Activated CD8-positive, alpha-beta memory T cell treated with anti-CD3 and anti-CD28 coated beads for 4 hours (primary cell): Measurements from ENCODE around the gene BTBD9.

ENCODE experiments used
- DNase-seq, 2 donors: peaks; one replicate each; pipeline ENCODE4 v3.0.0-alpha.2; 2020; ENCODE audit warnings: low read depth in 2 of 2

Gene BTBD9

GRCh38 chr6:38554700-38555413, 84.9 kb downstream of the BTBD9 start:
- DNase-seq, result no peak

GRCh38 chr6:38554014-38554413, 85.7 kb downstream of the BTBD9 start:
- no peak for DNase-seq

DNA sequence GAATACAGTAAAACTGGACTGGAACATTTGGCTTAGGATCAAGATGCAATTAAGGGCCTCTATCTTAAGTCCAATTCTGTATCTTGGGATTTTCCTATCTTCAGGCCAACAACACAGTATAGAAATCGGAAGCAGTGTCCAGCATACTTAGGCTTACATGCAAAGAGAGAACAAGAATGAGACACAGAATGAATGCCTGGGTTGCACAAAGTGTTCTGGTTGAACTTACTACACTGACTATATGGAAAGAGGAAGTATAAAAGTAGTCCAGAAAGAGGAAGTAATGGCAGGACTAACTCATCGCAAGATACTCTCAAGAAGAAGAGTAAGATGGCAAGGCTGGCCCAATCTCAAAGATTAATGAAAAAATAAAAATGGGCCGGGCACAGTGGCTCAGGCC, 87.6 kb downstream of the BTBD9 start:
- DNase-seq, result no peak

- no peak for DNase-seq
Observed at GRCh38 chr6:38549795-38550194, 89.9 kb downstream of the BTBD9 start.

DNA sequence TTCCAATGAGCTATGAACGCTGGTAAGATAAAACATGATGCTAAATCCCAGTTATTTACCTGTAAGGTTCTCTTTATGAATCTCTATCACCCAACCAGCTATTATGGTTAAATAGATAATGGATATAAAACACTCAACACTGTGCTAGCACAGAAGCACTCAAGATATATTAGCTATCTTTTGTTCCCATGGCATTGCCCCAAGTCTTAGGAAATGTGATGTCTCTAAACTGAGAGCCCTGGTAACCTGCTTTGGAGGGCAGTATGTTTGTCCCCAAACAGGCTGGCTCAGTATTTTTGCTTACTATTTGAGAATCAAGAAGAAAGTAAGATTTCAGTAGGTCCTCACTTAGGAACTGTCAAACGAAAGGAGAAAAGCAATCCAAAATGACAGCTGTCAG, 90.5 kb downstream of the BTBD9 start:
- no peak for DNase-seq

DNA sequence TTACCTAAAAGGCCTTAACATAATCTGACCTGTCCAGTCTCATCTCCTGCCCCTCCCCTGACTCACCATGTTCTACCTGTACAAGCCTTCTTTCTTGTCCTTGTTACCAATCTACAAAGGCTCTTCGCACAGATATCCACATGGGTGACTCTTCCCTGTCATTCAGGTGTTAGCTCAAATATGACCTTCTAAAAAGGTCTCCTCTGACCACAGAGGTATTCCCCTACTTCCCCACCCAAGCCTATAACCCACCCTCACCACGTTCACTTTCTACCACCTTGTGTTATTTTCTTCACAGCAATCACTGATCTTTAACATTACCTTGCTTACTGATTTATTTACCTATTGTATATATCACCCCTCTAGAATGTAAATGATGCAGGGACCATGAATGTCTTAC, 96.7 kb downstream of the BTBD9 start:
- no peak for DNase-seq

GRCh38 chr6:38542031-38542430, 97.7 kb downstream of the BTBD9 start:
- no peak for DNase-seq

DNA sequence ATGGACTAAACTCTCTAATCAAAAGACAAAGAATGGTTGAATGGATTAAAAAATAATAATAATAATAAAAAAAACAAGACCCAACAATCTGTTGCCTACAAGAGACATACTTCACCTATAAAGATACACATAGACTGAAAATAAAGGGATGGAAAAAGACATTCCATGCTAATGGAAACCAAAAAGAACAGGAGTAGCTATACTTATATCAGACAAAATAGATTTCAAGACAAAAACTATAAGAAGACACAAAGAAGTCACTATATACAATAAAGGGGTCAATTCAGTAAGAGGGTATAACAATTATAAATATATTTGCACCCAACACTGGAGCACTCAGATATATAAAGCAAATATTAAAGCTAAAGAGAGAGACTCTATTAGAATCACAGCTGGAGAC, 106.7 kb downstream of the BTBD9 start:
- no peak for DNase-seq

GRCh38 chr6:38531134-38531533, 108.6 kb downstream of the BTBD9 start:
- no peak for DNase-seq

DNA sequence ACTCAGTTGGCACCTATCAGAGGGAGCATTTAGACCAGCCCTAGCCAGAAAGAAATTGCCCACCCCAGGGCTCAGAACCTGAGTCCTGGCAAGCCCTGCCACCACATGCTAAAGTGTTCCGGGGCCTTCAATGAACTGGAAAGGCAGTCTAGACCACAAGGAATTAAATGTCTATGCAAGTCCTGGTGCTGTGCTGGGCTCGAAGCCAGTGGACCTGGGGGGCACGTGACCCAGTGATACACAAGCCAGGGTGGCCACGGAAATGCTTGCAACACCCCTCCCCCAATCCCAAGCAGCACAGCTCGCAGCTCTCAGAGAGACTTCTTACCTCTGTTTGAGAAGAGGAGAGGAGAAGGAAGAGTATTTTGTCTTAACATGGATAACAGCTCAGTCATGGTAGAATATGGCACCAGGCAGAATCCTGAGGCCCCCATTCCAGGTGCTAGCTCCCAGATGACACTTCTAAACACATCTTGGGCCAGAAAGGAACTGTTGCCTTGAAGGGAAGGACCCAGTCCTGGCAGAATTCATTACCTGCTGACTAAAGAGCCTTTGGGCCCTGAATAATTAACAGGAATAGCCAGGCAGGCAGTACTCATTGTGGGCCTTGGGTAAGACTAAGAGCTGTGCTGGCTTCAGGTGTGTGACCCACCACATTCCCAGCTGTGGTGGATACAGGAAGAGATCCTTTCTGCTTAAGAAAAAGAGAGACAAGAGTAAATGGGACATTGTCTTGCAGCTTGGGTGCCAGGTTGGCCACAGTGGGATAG, 111.3 kb downstream of the BTBD9 start:
- DNase-seq, result no peak

- no peak for DNase-seq
Observed at GRCh38 chr6:38527371-38527770, 112.4 kb downstream of the BTBD9 start.

DNA sequence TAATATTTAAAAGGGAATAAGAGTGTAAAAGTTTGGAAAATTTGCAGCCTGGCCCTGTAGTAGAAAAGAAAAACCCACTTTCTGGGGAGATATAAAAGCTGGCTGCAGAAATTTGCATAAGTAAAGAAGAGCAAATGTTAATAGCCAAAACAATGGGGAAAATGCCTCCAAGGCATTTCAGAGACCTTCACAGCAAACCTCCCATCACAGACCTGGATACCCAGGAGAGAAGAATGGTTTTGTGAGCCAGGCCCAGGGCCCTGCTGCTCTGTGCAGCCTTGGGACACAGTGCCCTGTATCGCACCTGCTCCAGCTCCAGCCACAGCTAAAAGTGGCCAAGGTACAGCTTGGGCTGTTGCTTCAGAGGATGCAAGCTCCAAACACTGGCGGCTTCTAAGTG, 113.8 kb downstream of the BTBD9 start:
- no peak for DNase-seq

DNA sequence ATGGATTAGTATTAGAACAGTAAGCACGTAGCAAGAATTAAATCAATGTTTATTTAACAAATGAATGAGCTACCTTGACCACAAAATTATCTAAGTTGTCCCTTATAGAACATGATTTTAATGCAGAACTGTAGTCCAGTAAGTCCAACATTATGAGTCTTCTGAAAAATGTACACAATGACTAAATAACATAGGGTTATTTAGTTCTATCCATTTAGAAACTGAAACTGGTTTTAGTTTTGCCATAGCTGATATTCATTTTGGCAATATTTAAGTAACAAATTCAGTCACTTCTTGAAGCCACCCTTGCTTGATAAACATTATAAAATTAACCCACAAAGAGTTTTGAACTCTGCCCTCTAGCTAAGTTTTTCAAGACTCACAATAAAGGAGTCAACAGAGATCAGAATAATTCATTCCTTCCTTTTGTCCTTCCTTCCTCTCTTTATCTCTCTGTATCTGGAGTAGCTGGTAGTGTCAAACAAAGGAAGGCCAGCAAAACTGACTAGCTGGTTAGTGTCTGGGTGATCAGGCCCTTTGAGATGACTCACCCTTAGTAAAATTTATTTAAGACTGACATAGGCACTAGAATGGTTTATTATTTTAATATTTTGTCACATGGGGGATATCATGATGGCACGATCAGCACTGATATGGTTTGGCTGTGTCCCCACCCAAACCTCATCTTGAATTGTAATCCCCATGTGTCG, 115.1 kb downstream of the BTBD9 start:
- DNase-seq, result no peak

DNA sequence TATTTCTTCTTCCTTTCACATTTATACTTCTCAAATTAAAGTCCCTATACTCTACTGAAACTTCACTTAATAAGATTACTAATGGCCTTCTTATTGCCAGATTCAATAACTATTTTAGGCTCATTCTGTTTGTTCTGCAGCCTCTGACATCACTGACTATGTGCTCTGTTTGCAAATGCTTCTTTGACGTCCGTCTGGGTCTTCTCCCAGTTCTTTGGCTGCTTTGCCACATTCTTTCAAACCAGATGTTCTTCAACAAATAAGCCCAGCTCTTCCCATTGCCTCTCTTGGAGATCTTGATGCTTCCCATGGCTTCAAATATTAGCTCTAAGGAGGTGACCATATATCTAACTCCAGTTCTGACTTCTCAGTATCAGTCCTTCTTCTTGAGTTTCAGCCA, 117.4 kb downstream of the BTBD9 start:
- DNase-seq, result no peak

DNA sequence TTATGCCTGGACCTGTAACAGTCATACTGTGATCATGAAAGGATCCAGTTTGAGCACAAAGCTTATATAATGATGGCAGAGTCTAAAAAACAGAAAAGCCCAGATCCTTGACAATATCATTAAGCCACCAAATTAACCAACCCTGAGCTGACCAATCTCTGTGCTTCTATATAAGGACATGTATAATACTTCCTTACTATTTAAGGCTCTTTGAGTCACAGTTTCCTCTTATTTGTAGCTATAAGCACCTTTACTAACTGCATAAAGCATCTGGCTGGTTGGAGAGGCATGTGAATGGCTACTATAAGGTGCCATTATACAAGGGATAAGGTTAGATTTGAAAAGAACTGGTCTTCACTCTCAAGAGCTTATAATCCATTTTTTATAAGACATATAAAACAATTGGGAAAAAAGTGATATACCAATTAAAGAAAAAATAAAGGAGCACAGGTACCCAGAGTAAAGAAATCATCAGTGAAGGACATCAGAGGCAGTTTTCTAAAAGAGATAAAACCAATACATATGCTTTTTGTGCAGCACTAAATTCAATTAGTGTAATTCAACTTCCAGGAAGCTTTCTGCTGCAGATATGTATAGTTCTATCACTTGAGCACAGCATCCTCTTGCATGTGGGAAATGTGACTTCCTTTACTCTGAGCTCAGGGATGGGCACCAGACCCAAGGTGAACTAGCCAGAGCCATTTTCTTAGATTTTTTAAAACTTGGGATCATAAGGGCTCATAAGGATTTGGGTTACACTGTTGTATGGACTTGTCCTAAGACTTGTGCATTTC, 121.0 kb downstream of the BTBD9 start:
- no peak for DNase-seq

- DNase-seq, result no peak
Observed at GRCh38 chr6:38517005-38517404, 122.7 kb downstream of the BTBD9 start.

DNA sequence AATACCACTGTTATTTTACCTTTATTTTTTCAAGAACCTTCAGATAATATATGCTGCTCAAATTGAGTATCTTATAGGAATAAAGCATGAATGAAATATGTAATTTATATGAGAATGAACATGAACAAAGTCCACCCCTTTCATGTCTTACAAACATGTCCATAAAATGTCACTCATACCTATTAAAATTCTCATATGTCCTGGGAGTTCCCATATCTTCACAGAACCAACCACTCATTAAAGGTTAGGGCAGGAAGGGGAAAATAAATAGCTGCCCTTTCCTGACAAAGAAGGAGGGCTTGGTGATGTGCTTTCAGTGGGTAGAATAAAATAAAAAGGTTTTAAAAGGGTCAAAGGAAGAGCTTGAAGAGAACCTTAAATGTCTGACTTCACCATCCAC, 125.3 kb downstream of the BTBD9 start:
- DNase-seq, result no peak

GRCh38 chr6:38512211-38512610, 127.5 kb downstream of the BTBD9 start:
- no peak for DNase-seq

- DNase-seq, result no peak
Observed at GRCh38 chr6:38510205-38510604, 129.5 kb downstream of the BTBD9 start.

- no peak for DNase-seq
Observed at GRCh38 chr6:38509713-38510112, 130.0 kb downstream of the BTBD9 start.

DNA sequence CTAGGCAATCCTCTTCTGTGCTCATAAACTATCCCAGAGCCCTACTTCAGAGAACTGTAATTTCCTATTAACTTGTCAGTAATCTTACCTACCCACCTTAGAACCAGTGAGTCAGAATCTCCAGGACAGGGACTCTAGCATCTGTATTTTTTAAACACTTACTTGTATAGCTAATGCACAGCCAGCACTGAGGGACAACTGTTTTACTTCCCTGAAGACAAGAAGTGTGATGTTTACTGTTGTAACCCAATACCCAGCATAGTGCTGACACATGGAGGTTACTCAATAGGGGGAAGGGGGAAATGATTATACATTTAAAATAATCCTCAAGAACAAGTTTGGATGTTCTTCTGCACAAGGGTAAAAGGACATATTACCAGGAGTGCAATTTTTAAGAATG, 130.8 kb downstream of the BTBD9 start:
- no peak for DNase-seq

- DNase-seq, result no peak
Observed at GRCh38 chr6:38508286-38508685, 131.4 kb downstream of the BTBD9 start.
